Hepatocyte (in vitro differentiated cells): ENCODE measurements around the gene OST4. TPM values are rescaled to one million over a fixed set of nuclear protein-coding genes. Genes with fewer than 3 reads are reported as not detected.

Experiments used
- DNase-seq: peaks from one replicate; pipeline ENCODE4 v3.0.0-alpha.2; 2016; ENCODE audit warnings: low spot score
- H2AFZ ChIP-seq: fragments of 200-600 bp; sonication (generic); 2 replicates; pipeline ENCODE4 v1.6.0; 2016; ENCODE audit warnings: antibody characterized with exemption, mild to moderate bottlenecking
- H3K27ac ChIP-seq: fragments of 200-600 bp; sonication (generic); 2 replicates; pipeline ENCODE4 v1.5.1; 2016; ENCODE audit warnings: mild to moderate bottlenecking
- H3K27me3 ChIP-seq: fragments of 200-600 bp; sonication (generic); 2 replicates; pipeline ENCODE4 v1.6.1; 2016
- H3K36me3 ChIP-seq: fragments of 200-600 bp; sonication (generic); replicated peaks from 2 replicates; pipeline ENCODE4 v1.5.1; 2016; ENCODE audit warnings: low read depth; ENCODE audit not compliant: insufficient read depth
- H3K4me1 ChIP-seq: fragments of 200-600 bp; sonication (generic); 2 replicates; pipeline ENCODE4 v1.5.1; 2016; ENCODE audit warnings: mild to moderate bottlenecking, moderate library complexity; ENCODE audit not compliant: insufficient read depth
- H3K4me2 ChIP-seq: fragments of 200-600 bp; sonication (generic); 2 replicates; pipeline ENCODE4 v1.6.0; 2016
- H3K4me3 ChIP-seq: fragments of 200-600 bp; sonication (generic); 2 replicates; pipeline ENCODE4 v1.5.1; 2016; ENCODE audit warnings: mild to moderate bottlenecking
- H3K79me2 ChIP-seq: fragments of 200-600 bp; sonication (generic); 2 replicates; pipeline ENCODE4 v1.6.0; 2017; ENCODE audit warnings: mild to moderate bottlenecking
- H3K9me2 ChIP-seq: fragments of 200-600 bp; sonication (generic); replicated peaks from 2 replicates; pipeline ENCODE4 v1.6.0; 2017; ENCODE audit warnings: mild to moderate bottlenecking; ENCODE audit not compliant: insufficient read depth
- H3K9me3 ChIP-seq: fragments of 200-600 bp; sonication (generic); 2 replicates; pipeline ENCODE4 v1.5.1; 2016; ENCODE audit warnings: low read depth, mild to moderate bottlenecking
- H4K20me1 ChIP-seq: fragments of 200-600 bp; sonication (generic); 2 replicates; pipeline ENCODE4 v1.6.0; 2016; ENCODE audit warnings: mild to moderate bottlenecking; ENCODE audit not compliant: insufficient read depth, poor library complexity, severe bottlenecking
- CTCF ChIP-seq: fragments of 200-600 bp; sonication (generic); IDR thresholded peaks from 2 replicates; pipeline ENCODE4 v1.5.1; 2016; ENCODE audit warnings: antibody characterized with exemption, mild to moderate bottlenecking; ENCODE audit not compliant: poor library complexity
- EZH2 ChIP-seq: fragments of 200-600 bp; sonication (generic); IDR thresholded peaks from 2 replicates; pipeline ENCODE4 v1.6.1; 2016; ENCODE audit warnings: antibody characterized with exemption, mild to moderate bottlenecking, borderline replicate concordance
- EZH2phosphoT487 ChIP-seq: fragments of 200-600 bp; sonication (generic); IDR thresholded peaks from one replicate; pipeline ENCODE4 v1.6.1; 2018; ENCODE audit warnings: antibody characterized with exemption, mild to moderate bottlenecking, low read depth, moderate library complexity; ENCODE audit not compliant: unreplicated experiment, severe bottlenecking
- WGBS: methylation state at CpG from one replicate; pipeline ENCODE4 v1.1.6; 2016; ENCODE audit warnings: low lambda C conversion rate; ENCODE audit errors: missing lambda C conversion rate; 5-methylcytosine and 5-hydroxymethylcytosine counted together
- polyA plus RNA-seq: library from polyadenylated mRNA; unstranded; fragments of >200 nt; fragmentation: Nextera tagmentation; extraction: Ambion mirVana; gene quantifications from 2 replicates; pipeline ENCODE4 v1.2.1, GENCODE V29; 2016
- total RNA-seq: library from RNA; depleted of rRNA; stranded (reverse); fragments of >200 nt; gene quantifications from 2 replicates; pipeline ENCODE4 v1.2.3, GENCODE V29; 2014

Gene OST4
- total and polyA plus RNA-seq, 2 experiments from 2014 or later: 364 to 839 TPM

DNA sequence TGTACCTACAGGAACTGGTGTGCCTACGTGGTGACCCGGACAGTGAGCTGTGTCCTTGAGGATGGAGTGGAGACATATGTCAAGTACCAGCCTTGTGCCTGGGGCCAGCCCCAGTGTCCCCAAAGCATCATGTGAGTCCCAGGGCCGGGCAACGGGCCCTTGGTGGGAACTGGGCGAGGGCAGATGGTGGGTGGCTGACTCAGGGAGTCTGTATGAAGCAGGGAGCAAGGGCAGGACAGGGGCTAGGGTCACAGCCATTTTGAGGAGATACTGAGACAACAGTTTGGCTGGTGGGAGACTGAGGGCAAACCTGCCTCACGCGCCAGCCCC, 8.7 kb upstream of the OST4 start:
- H2AFZ ChIP-seq: no peak overlapping the region
- peaks cover 3% of the 10 kb centered on the region for H4K20me1 ChIP-seq
- peak overlapping the region; percentile 80 for H3K4me2 ChIP-seq
- H3K27ac ChIP-seq: peak overlapping the region; percentile 31
- no peak for DNase-seq
- peaks cover 21% of the 10 kb centered on the region for H3K79me2 ChIP-seq
- no peaks in the 10 kb centered on the region for H3K36me3 ChIP-seq
- TF ChIP-seq EZH2: no peak
- no peak for TF ChIP-seq CTCF
- no peak for TF ChIP-seq EZH2phosphoT487
- no peak overlapping the region for H3K4me3 ChIP-seq
- H3K4me1 ChIP-seq: peaks cover 16% of the 10 kb centered on the region
- no peaks in the 10 kb centered on the region for H3K27me3 ChIP-seq
- WGBS: 88% methylated on average over 7 of the region's 7 CpGs
- no peaks in the 10 kb centered on the region for H3K9me2 ChIP-seq
- no peaks in the 10 kb centered on the region for H3K9me3 ChIP-seq

GRCh38 chr2:27079233-27080139, 8.0 kb upstream of the OST4 start:
- DNase-seq: no peak
- Histone ChIP-seq H2AFZ (no peak overlapping the region), H3K4me3 (peak overlapping the region; percentile 61)

DNA sequence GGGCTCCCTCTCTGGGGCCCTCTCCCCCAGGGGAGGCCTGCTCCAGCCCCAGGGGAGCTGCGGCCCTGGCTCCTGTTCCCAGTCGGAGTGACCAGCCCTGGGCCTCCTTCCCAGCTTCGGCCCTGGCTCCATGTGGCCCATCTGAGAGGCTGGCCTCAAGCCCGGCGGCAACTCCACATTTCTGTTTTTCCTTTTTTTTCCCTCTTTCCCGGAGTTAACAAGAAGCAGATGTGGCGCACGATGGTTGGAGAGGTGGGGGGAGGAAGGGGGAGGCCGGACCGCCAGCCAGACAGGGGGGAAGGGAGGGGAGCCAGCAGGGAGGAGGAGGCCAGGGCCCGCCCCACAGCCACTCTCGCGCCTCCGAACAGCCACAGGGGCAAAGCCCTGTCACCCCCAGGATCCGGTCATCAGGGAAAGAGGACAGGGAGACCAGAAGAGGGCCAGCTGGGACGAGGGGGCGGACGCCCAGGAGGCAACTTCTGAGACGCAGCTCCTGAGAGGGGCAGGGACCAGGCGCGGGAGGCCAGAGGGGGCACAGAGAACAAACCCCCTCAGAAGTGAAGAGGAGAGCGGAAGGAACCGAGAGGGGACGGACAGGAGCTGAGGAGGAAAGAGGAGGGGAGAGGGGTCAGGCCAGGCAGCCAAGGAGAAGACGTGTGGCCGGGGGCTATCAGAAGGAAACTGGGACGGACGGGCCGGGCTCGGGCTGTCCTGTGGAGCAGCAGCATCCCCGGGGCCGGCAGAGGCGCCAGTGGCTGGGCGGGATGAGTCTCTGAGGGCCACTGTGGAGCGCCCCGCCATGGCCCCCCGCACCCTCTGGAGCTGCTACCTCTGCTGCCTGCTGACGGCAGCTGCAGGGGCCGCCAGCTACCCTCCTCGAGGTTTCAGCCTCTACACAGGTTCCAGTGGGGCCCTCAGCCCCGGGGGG, 7.1 kb upstream of the OST4 start, which contains the start of gene EMILIN1:
Gene EMILIN1, plus strand, starts transcription at position 349 of the 928 bp plus-strand sequence. Its CDS starts 451 bp downstream, at position 800.
- peaks cover 16% of the 10 kb centered on the region for H3K4me1 ChIP-seq
- H3K9me3 ChIP-seq: no peaks in the 10 kb centered on the region
- no peak within 1 kb of the TSS for H2AFZ ChIP-seq
- no peaks in the 10 kb centered on the region for H3K36me3 ChIP-seq
- DNase-seq: peak; percentile 84
- H3K4me2 ChIP-seq: peak within 1 kb of the TSS; percentile 80
- WGBS: 47% methylated on average over 28 of the region's 41 CpGs
- no peaks in the 10 kb centered on the region for H3K9me2 ChIP-seq
- peaks cover 21% of the 10 kb centered on the region for H3K79me2 ChIP-seq
- peaks cover 3% of the 10 kb centered on the region for H4K20me1 ChIP-seq
- peak within 1 kb of the TSS; percentile 61 for H3K4me3 ChIP-seq
- H3K27ac ChIP-seq: peak within 1 kb of the TSS; percentile 98
- TF ChIP-seq CTCF (no peak), EZH2phosphoT487 (no peak), EZH2 (no peak)
- no peaks in the 10 kb centered on the region for H3K27me3 ChIP-seq

More at GRCh38 chr2:27079233-27080139, 8.0 kb upstream of the OST4 start:
- H3K36me3 ChIP-seq: no peaks in the 10 kb centered on the region
- no peaks in the 10 kb centered on the region for H3K27me3 ChIP-seq
- no peak for TF ChIP-seq CTCF
- no peak for TF ChIP-seq EZH2
- TF ChIP-seq EZH2phosphoT487: no peak
- peaks cover 3% of the 10 kb centered on the region for H4K20me1 ChIP-seq
- no peaks in the 10 kb centered on the region for H3K9me2 ChIP-seq
- peak overlapping the region; percentile 80 for H3K4me2 ChIP-seq
- H3K79me2 ChIP-seq: peaks cover 21% of the 10 kb centered on the region
- H3K9me3 ChIP-seq: no peaks in the 10 kb centered on the region
- peak overlapping the region; percentile 98 for H3K27ac ChIP-seq
- 67% methylated on average over 14 of the region's 14 CpGs for WGBS
- H3K4me1 ChIP-seq: peaks cover 16% of the 10 kb centered on the region
